Prostate gland (tissue), 2 donors: ENCODE measurements around the gene VKORC1L1. TPM values are rescaled to one million over a fixed set of nuclear protein-coding genes. Genes with fewer than 3 reads are reported as not detected.
"Not testable (repeated sequence)": the region's sequence is repeated elsewhere in the genome, so short reads cannot be mapped to it uniquely, and the experiment has no call there.

Experiments
- DNase-seq: peaks from one replicate; pipeline ENCODE4 v3.0.0-alpha.2; 2019; ENCODE audit warnings: low spot score
- H3K27ac ChIP-seq, 2 donors: fragments of 200-600 bp; sonication (generic); 2 replicates each; pipeline ENCODE4 v1.5.1; 2017 to 2019
- H3K27me3 ChIP-seq: fragments of 200-600 bp; sonication (generic); replicated peaks from 2 replicates; pipeline ENCODE4 v1.5.1; 2019; ENCODE audit not compliant: insufficient read depth
- H3K36me3 ChIP-seq, 2 donors: fragments of 200-600 bp; sonication (generic); 1 replicate in 1 of 2; 2 replicates in 1 of 2; pipeline versions ENCODE4 v1.5.1 to v1.8.1; 2017 to 2019
- H3K4me1 ChIP-seq: fragments of 200-600 bp; sonication (generic); replicated peaks from 2 replicates; pipeline ENCODE4 v1.5.1; 2019
- H3K4me3 ChIP-seq, 2 donors: fragments of 200-600 bp; sonication (generic); 2 replicates each; pipeline ENCODE4 v1.5.1; 2017 to 2019
- H3K9me3 ChIP-seq: fragments of 200-600 bp; sonication (generic); 2 replicates; pipeline ENCODE4 v1.5.1; 2017
- POLR2A ChIP-seq: fragments of 450-650 bp; IDR thresholded peaks from one replicate; pipeline ENCODE4 v1.6.1; 2016; ENCODE audit warnings: antibody characterized with exemption, mild to moderate bottlenecking
- POLR2AphosphoS5 ChIP-seq: sonication (generic); formaldehyde crosslinking; IDR thresholded peaks from one replicate; pipeline ENCODE4 v1.6.1; 2017; ENCODE audit warnings: antibody characterized with exemption
- WGBS: methylation state at CpG from one replicate; pipeline ENCODE4 v1.1.5; 2018; 5-methylcytosine and 5-hydroxymethylcytosine counted together
- intact Hi-C: fragments of 100-400 bp; cut with DNase I; formaldehyde crosslinking; loops from one replicate; pipeline ENCODE4 v1.14.2; 2022
- total RNA-seq, 2 donors: library from RNA; depleted of rRNA; stranded (reverse); fragments of >200 nt; gene quantifications; one replicate each; pipeline ENCODE4 v1.1.0, GENCODE V29; 2016
- TF ChIP-seq, protein P1 (sequence below), 4 experiments: fragments of 200-600 bp in 2 of 4; fragments of 450-650 bp in 2 of 4; sonication (generic) in 2 of 4; IDR thresholded peaks; 1 replicate in 3 of 4; 2 replicates in 1 of 4; pipeline ENCODE4 v1.5.1; 2016 to 2019; ENCODE audit warnings: antibody characterized with exemption in 4 of 4, mild to moderate bottlenecking in 2 of 4, moderate library complexity in 2 of 4

The VKORC1L1 gene
- total RNA-seq, 2 donors from 2014 or later, result 10.7 to 17.3 TPM

DNA sequence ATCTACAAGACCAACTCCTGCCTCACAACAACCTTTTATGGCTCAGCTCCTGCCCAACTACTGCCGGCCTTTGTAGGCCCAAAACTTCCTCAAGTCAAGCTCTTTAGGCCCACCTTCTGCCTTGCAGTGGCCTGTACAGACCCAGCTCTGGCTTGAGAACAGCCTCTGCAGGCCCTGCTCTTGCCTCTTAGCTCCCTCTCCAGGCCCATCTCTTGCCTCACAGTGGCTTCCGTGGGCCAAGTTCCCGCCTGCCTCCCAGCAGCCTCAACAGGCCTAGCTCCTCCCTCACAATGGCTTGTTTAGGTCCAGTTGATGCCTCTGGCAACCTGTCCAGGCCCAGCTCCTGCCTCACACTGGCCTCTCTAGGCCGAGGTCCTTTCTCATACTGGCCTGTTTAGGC lies 32.4 kb upstream of the VKORC1L1 start:
- 93% methylated on average over 4 of the region's 4 CpGs for WGBS
- TF ChIP-seq, protein P1, sequence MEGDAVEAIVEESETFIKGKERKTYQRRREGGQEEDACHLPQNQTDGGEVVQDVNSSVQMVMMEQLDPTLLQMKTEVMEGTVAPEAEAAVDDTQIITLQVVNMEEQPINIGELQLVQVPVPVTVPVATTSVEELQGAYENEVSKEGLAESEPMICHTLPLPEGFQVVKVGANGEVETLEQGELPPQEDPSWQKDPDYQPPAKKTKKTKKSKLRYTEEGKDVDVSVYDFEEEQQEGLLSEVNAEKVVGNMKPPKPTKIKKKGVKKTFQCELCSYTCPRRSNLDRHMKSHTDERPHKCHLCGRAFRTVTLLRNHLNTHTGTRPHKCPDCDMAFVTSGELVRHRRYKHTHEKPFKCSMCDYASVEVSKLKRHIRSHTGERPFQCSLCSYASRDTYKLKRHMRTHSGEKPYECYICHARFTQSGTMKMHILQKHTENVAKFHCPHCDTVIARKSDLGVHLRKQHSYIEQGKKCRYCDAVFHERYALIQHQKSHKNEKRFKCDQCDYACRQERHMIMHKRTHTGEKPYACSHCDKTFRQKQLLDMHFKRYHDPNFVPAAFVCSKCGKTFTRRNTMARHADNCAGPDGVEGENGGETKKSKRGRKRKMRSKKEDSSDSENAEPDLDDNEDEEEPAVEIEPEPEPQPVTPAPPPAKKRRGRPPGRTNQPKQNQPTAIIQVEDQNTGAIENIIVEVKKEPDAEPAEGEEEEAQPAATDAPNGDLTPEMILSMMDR (IDR thresholded peaks at IDR 0.05), result no peak
- TF ChIP-seq POLR2A (no peak), POLR2AphosphoS5 (no peak)
- no peak for DNase-seq
- no peak overlapping the region for H3K27ac ChIP-seq
- no peaks in the 10 kb centered on the region for H3K27me3 ChIP-seq
- no peaks in the 10 kb centered on the region for H3K9me3 ChIP-seq
- intact Hi-C loops, result no loop called here
- no peaks in the 10 kb centered on the region for H3K4me1 ChIP-seq
- H3K4me3 ChIP-seq, result no peak overlapping the region
- no peaks in the 10 kb centered on the region for H3K36me3 ChIP-seq

DNA sequence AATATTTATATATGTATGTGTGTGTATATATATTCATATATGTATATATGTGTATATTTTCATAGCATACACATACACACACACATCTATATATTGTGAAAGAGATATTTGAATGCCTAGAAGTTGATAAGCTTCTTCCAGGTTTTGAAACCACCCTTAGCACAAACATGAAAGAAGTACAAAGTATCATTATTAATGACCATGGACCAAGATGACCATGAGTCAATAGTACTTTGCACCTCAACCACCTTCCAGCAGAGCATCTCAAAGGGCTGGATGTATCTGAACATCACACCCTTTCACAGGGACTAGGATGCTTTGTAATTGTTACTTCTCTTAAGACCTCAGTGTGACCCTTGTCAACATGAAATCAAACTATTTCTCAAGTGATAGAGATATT lies 29.3 kb upstream of the VKORC1L1 start:
- intact Hi-C loops, H3K9me3 ChIP-seq, DNase-seq, H3K4me3 ChIP-seq, H3K27ac ChIP-seq, H3K27me3 ChIP-seq, H3K36me3 ChIP-seq, H3K4me1 ChIP-seq: not testable (repeated sequence)

DNA sequence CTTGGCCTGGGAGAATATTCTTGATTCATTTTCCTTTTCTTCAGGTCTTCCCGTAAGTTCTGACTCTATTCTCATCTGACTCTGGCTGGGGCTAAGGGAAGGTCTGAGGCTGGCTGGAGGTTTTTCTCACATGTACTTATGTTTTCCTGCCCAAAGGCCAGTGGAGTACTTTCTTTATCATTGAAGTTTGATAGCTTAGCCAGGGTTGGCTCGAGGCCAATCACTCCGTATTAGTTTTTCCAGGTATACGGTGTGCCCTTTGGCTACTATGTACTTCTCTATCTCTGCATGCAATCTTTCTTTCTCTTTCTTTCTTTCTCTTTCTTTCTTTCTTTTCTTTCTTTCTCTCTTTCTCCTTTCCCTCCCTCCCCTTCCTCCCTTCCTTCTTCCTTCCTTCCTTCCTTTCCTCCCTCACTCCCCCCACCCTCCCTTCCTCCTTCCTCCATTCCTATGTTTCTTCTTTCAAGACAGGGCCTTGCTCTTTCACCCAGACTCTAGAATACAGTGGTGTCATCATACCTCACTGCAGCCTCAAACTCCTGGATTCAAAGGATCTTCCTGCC lies 26.8 kb upstream of the VKORC1L1 start:
- intact Hi-C loops, result no loop called here
- no peaks in the 10 kb centered on the region for H3K36me3 ChIP-seq
- H3K27me3 ChIP-seq, result no peaks in the 10 kb centered on the region
- no peak for DNase-seq
- H3K27ac ChIP-seq, result no peak overlapping the region
- TF ChIP-seq, protein P1 (IDR thresholded peaks at IDR 0.05), result no peak
- TF ChIP-seq POLR2A (no peak), POLR2AphosphoS5 (no peak)
- H3K9me3 ChIP-seq, result no peaks in the 10 kb centered on the region
- 49% methylated on average over 4 of the region's 4 CpGs for WGBS
- H3K4me3 ChIP-seq, result no peak overlapping the region
- no peaks in the 10 kb centered on the region for H3K4me1 ChIP-seq

DNA sequence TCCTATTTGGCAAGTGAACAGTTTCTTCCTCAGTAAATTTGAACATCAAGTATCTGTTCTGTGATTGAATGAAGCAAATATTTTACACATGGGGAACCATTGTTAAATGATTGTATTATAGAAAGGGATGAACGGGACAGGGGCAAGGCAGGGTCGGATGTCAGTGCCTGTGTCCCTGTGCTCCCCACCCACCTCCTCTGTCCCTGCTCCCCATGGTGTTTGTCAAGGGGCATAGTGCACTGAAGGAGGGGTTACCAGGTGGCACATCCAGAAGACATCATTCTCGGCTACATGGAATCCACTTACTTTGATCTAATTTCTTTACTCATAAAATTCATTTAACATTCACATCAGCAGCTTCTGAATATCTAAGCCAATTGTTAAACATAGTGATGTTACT lies 19.4 kb upstream of the VKORC1L1 start:
- H3K27ac ChIP-seq, DNase-seq, intact Hi-C loops, H3K9me3 ChIP-seq, H3K27me3 ChIP-seq, H3K4me3 ChIP-seq, H3K4me1 ChIP-seq, H3K36me3 ChIP-seq: not testable (repeated sequence)
- WGBS, result 60% methylated on average over 3 of the region's 3 CpGs

DNA sequence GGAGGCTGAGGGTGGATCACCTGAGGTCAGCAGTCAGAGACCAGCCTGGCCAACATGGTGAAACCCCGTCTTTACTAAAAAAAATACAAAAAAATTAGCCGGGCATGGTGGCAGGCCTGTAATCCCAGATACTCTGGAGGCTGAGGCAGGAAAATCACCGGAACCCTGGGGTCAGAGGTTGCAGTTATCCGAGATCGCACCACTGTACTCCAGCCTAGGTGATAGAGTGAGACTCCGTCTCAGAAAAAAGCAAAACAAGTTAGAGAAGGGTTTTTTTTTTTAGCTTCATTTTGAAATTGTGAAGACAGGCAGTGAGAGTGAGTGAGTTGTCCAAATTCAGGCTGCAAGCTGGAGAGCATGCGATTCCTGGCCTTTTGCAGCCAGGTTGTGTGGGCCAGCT lies 19.0 kb upstream of the VKORC1L1 start:
- H3K4me1 ChIP-seq, H3K4me3 ChIP-seq, H3K36me3 ChIP-seq, DNase-seq, H3K9me3 ChIP-seq, H3K27me3 ChIP-seq, H3K27ac ChIP-seq, intact Hi-C loops: not testable (repeated sequence)
- 91% methylated on average over 7 of the region's 7 CpGs for WGBS

DNA sequence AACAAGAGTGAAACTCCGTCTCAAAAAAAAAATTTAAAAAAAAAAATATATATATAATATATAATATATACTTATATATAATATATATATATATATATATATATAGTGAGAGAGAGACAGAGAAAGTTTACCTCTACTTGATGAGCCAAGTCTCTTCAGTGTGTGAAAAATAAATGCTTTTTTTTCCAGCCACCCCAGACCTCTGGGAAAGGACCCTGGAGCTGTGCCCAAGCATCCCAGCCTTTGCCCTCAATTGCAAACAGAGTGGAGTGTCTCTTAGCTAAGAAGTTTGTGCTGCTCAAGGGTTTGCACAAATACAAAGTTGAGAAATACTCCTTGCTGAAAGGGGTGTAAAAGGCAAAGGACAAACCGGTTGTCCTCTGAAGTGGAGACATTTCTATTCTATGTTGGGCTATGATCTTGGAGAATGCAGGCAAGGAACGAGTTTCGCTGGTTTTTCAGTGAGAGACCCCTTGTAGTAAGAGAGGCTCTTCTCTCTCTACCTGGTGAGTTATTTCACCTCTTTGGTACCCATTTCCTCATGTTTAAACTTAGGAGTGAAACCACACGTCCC lies 15.5 kb upstream of the VKORC1L1 start:
- H3K9me3 ChIP-seq, H3K4me3 ChIP-seq, H3K27me3 ChIP-seq, intact Hi-C loops, DNase-seq, H3K27ac ChIP-seq, H3K4me1 ChIP-seq, H3K36me3 ChIP-seq: not testable (repeated sequence)
- 47% methylated on average over 4 of the region's 5 CpGs for WGBS

DNA sequence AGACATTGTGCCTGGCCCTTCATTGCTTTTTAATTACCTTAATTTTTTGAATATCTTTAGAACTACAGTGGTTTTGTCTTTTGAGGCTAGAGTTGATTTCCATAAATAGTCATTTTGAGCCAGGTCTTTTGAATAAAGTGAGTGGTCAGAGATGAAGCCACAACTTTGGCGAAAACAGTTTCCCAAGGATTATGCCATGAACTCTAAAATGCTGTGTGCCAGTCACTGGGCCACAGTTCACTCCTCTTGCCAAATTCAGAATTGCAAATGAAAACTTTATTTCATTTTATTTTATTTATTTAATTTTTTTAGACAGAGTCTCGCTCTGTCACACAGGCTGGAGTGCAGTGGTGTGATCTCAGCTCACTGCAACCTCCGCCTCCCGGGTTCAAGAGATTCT lies 14.2 kb upstream of the VKORC1L1 start:
- H3K9me3 ChIP-seq, H3K4me1 ChIP-seq, H3K36me3 ChIP-seq, H3K27me3 ChIP-seq, intact Hi-C loops, DNase-seq, H3K27ac ChIP-seq, H3K4me3 ChIP-seq: not testable (repeated sequence)
- over 99% methylated on average over 4 of the region's 4 CpGs for WGBS

DNA sequence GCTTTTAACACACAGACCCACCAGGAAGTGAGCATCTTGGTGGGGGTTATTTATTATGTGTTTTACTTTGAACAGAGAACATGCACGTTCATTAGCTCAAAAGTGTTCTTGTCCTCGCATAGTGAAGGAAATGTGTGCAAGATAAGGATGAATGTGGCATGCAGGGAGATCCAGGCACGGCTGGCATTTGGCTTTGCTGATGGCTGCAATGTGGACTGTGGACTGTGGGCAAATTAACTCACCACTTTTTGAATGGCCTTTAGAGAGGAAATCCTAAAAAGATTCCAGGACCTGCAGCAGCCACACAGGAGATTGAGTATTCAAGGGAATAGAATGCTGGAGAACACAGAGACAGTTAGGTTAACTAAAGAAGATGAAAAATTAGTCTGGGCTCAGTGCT lies 6.6 kb upstream of the VKORC1L1 start:
- H3K4me3 ChIP-seq, H3K36me3 ChIP-seq, H3K9me3 ChIP-seq, intact Hi-C loops, H3K27ac ChIP-seq, DNase-seq, H3K27me3 ChIP-seq, H3K4me1 ChIP-seq: not testable (repeated sequence)
- WGBS, result 69% methylated on average over 3 of the region's 3 CpGs

DNA sequence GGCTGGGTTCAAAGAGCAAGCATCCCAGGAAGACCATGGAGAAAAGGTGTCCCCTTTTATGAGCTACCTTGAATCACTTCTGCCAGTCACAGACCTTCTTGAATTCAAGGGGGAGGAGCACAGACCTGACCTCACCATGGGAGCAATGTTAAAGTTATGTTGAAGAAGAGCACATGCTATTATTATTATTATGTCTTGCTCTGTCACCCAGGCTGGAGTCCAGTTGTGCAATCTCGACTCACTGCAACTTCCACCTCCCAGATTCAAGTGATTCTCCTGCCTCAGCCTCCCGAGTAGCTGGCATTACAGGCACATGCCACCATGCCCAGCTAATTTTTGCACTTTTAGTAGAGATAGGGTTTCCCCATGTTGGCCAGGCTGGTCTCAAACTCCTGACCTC lies 5.2 kb upstream of the VKORC1L1 start:
- H3K36me3 ChIP-seq, H3K27me3 ChIP-seq, H3K4me3 ChIP-seq, H3K4me1 ChIP-seq, H3K27ac ChIP-seq, H3K9me3 ChIP-seq, DNase-seq, intact Hi-C loops: not testable (repeated sequence)
- WGBS, result 92% methylated on average over 2 of the region's 2 CpGs

DNA sequence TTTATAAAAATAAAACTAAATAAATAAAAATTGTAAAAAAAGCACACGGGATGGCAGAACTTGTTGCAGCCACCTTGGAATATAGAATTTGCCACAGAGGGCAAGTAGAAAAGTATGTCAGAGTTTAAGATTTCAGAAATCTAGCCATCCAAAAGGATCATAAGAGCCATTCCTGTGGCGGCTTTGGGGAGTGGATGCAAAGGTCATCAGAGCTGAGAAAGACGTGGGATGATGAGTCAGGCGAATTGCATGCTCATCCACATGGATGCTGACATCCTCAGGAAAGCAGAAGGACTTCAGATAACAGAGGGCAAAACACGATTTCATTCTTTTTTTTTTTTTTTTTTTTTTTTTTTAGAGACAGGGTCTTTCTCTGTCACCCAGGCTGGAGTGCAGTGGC lies 3.6 kb upstream of the VKORC1L1 start:
- H3K9me3 ChIP-seq, H3K27ac ChIP-seq, intact Hi-C loops, H3K27me3 ChIP-seq, H3K36me3 ChIP-seq, DNase-seq, H3K4me1 ChIP-seq, H3K4me3 ChIP-seq: not testable (repeated sequence)
- WGBS, result 73% methylated on average over 5 of the region's 5 CpGs

DNA sequence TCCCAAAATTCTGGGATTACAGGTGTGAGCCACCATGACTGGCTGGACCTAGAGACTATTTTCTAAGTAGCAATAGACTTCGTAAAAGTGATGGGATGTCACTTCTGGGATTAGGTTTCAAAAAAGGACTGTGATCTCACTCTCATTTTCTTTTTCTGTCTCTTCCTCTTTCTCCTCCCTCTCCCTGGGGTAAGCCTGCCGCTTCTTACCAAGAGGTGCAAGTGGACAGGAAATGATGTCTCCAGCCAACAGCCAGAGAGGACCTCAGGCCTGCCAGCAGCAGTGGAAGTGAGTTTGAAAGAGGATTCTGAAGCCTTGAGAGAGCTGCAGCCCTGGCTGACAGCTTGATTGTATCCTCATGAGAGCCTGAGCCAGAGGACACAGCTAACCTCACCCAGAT lies 1.4 kb upstream of the VKORC1L1 start:
- H3K9me3 ChIP-seq, H3K27me3 ChIP-seq, H3K36me3 ChIP-seq, H3K4me3 ChIP-seq, H3K4me1 ChIP-seq, H3K27ac ChIP-seq, DNase-seq: not testable (repeated sequence)
- 44% methylated on average over 2 of the region's 2 CpGs for WGBS
- intact Hi-C loops, result loop anchor here (10.0 kb wide), 1 partner anchor 113 kb away; the partner anchor contains the start of gene GUSB
